C4-2B (cell line): ENCODE results near the gene NPPA.

Source experiments
- CTCF ChIP-seq: fragments of 450-650 bp; conservative IDR thresholded peaks from 2 replicates; pipeline ENCODE4 v1.5.1; 2017; ENCODE audit warnings: mild to moderate bottlenecking
- ZFX ChIP-seq: fragments of 450-650 bp; IDR thresholded peaks from 2 replicates; pipeline ENCODE4 v1.6.1; 2017

GRCh38 chr1:11833497-11833896 lies 14.1 kb downstream of the NPPA start:
- no peak for TF ChIP-seq CTCF
- no peak for TF ChIP-seq ZFX
